ENCODE measurements around the gene SMARCC2. TPM values are rescaled to one million over a fixed set of nuclear protein-coding genes. Genes with fewer than 3 reads are reported as not detected.

SMARCC2 gene
- total RNA-seq, 1 experiment from 2014 or later = 94.8 TPM

GRCh38 chr12:56224954-56225353 is 35.7 kb upstream of the SMARCC2 start:
- POLR2A ChIA-PET = no interaction called here
- CTCF ChIA-PET = no interaction called here
- no TSS peak for BruUV-seq (replicated peaks)

GRCh38 chr12:56224102-56224701 is 34.9 kb upstream of the SMARCC2 start, which contains the start of gene NABP2:
Gene NABP2, plus strand, starts transcription at chr12:56224342. Its CDS starts 515 bp downstream, at chr12:56224857.
- Mint-ChIP-seq H3K36me3 (ENCODE audit: insufficient read depth, unreplicated experiment) (peaks cover 31% of the 10 kb centered on the region), H3K27ac (ENCODE audit: unreplicated experiment) (peak within 1 kb of the TSS; percentile 98), H3K4me3 (ENCODE audit: unreplicated experiment) (peak within 1 kb of the TSS; percentile 99), H3K9me3 (ENCODE audit: unreplicated experiment) (no peaks in the 10 kb centered on the region), H3K27me3 (ENCODE audit: insufficient read depth, unreplicated experiment) (no peaks in the 10 kb centered on the region), H3K4me1 (ENCODE audit: low read depth, unreplicated experiment) (peaks cover under 1% of the 10 kb centered on the region)
- TF ChIP-seq, protein P1, sequence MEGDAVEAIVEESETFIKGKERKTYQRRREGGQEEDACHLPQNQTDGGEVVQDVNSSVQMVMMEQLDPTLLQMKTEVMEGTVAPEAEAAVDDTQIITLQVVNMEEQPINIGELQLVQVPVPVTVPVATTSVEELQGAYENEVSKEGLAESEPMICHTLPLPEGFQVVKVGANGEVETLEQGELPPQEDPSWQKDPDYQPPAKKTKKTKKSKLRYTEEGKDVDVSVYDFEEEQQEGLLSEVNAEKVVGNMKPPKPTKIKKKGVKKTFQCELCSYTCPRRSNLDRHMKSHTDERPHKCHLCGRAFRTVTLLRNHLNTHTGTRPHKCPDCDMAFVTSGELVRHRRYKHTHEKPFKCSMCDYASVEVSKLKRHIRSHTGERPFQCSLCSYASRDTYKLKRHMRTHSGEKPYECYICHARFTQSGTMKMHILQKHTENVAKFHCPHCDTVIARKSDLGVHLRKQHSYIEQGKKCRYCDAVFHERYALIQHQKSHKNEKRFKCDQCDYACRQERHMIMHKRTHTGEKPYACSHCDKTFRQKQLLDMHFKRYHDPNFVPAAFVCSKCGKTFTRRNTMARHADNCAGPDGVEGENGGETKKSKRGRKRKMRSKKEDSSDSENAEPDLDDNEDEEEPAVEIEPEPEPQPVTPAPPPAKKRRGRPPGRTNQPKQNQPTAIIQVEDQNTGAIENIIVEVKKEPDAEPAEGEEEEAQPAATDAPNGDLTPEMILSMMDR (IDR thresholded peaks at IDR 0.05; ENCODE audit: insufficient read depth in 1 of 2, low read depth in 1 of 2, low read length in 1 of 2, severe bottlenecking in 1 of 2, unreplicated experiment in 1 of 2) = peak; percentile 82 to 89
- no peaks in the 10 kb centered on the region for H3K27me3 ChIP-seq (replicated peaks; ENCODE audit: control insufficient read depth, insufficient read depth, low read length)
- POLR2A ChIA-PET = no interaction called here
- peak; percentile 98 for DNase-seq
- H3K4me3 ChIP-seq (ENCODE audit: low read depth, low read length) = peak within 1 kb of the TSS; percentile 72
- H3K9me3 ChIP-seq = no peaks in the 10 kb centered on the region
- intact Hi-C loops (cut with micrococcal nuclease; ENCODE audit: unreplicated experiment) = loop anchor here (1.0 to 5.0 kb wide), 5 partner anchors 18 to 106 kb away; partner anchors contain the start of genes ANKRD52 and ZC3H10
- H3K36me3 ChIP-seq (ENCODE audit: control insufficient read depth, insufficient read depth, low read length) = no peaks in the 10 kb centered on the region
- CTCF ChIA-PET = interaction anchor here (4.2 kb wide), 1 partner anchor 19 kb away, joined by 61 read pairs; no protein-coding TSS in a partner anchor
- peaks cover 6% of the 10 kb centered on the region for H3K4me1 ChIP-seq
- BruUV-seq (replicated peaks) = no TSS peak

More at GRCh38 chr12:56224954-56225353, 35.7 kb upstream of the SMARCC2 start:
- peaks cover 13% of the 10 kb centered on the region for H3K4me1 ChIP-seq
- H3K4me3 ChIP-seq (ENCODE audit: low read depth, low read length) = peak overlapping the region; percentile 72
- Mint-ChIP-seq H3K27ac (ENCODE audit: unreplicated experiment) (peak overlapping the region; percentile 98), H3K4me3 (ENCODE audit: unreplicated experiment) (peak overlapping the region; percentile 99), H3K36me3 (ENCODE audit: insufficient read depth, unreplicated experiment) (peaks cover 31% of the 10 kb centered on the region), H3K27me3 (ENCODE audit: insufficient read depth, unreplicated experiment) (no peaks in the 10 kb centered on the region), H3K4me1 (ENCODE audit: low read depth, unreplicated experiment) (peaks cover 8% of the 10 kb centered on the region), H3K9me3 (ENCODE audit: unreplicated experiment) (no peaks in the 10 kb centered on the region)
- TF ChIP-seq, protein P1 (IDR thresholded peaks at IDR 0.05; ENCODE audit: insufficient read depth in 1 of 2, low read depth in 1 of 2, low read length in 1 of 2, severe bottlenecking in 1 of 2, unreplicated experiment in 1 of 2) = no peak
- intact Hi-C loops (cut with micrococcal nuclease; ENCODE audit: unreplicated experiment) = loop anchor here (1.0 to 5.0 kb wide), 5 partner anchors 19 to 107 kb away; partner anchors contain the start of genes ANKRD52 and ZC3H10
- H3K9me3 ChIP-seq = no peaks in the 10 kb centered on the region
- H3K36me3 ChIP-seq (ENCODE audit: control insufficient read depth, insufficient read depth, low read length) = no peaks in the 10 kb centered on the region
- H3K27me3 ChIP-seq (replicated peaks; ENCODE audit: control insufficient read depth, insufficient read depth, low read length) = no peaks in the 10 kb centered on the region
- DNase-seq = no peak

- intact Hi-C loops (cut with micrococcal nuclease; ENCODE audit: unreplicated experiment) = loop anchor here (1.0 to 5.0 kb wide), 5 partner anchors 17 to 105 kb away; partner anchors contain the start of genes ANKRD52 and ZC3H10
- peak overlapping the region; percentile 99 for H3K4me3 Mint-ChIP-seq (ENCODE audit: unreplicated experiment)
- TF ChIP-seq, protein P1 (IDR thresholded peaks at IDR 0.05; ENCODE audit: insufficient read depth in 1 of 2, low read depth in 1 of 2, low read length in 1 of 2, severe bottlenecking in 1 of 2, unreplicated experiment in 1 of 2) = no peak
- H3K4me1 Mint-ChIP-seq (ENCODE audit: low read depth, unreplicated experiment) = no peaks in the 10 kb centered on the region
- H3K9me3 Mint-ChIP-seq (ENCODE audit: unreplicated experiment) = no peaks in the 10 kb centered on the region
- peaks cover 31% of the 10 kb centered on the region for H3K36me3 Mint-ChIP-seq (ENCODE audit: insufficient read depth, unreplicated experiment)
- no peaks in the 10 kb centered on the region for H3K27me3 Mint-ChIP-seq (ENCODE audit: insufficient read depth, unreplicated experiment)
- DNase-seq = no peak
- H3K27ac Mint-ChIP-seq (ENCODE audit: unreplicated experiment) = peak overlapping the region; percentile 98
- peaks cover 4% of the 10 kb centered on the region for H3K4me1 ChIP-seq
- H3K9me3 ChIP-seq = no peaks in the 10 kb centered on the region
- no peaks in the 10 kb centered on the region for H3K36me3 ChIP-seq (ENCODE audit: control insufficient read depth, insufficient read depth, low read length)
- H3K4me3 ChIP-seq (ENCODE audit: low read depth, low read length) = peak overlapping the region; percentile 59
- no TSS peak for BruUV-seq (replicated peaks)
- ChIA-PET POLR2A (no interaction called here), CTCF (interaction anchor here (4.2 kb wide), 1 partner anchor 18 kb away, joined by 61 read pairs; no protein-coding TSS in a partner anchor)
- H3K27me3 ChIP-seq (replicated peaks; ENCODE audit: control insufficient read depth, insufficient read depth, low read length) = no peaks in the 10 kb centered on the region
Observed at GRCh38 chr12:56223571-56224101, 34.4 kb upstream of the SMARCC2 start.
